Embryonic facial prominence (tissue), 1 donor: ENCODE data around the gene PLIN5.
"Not testable (repeated sequence)": the region's sequence is repeated elsewhere in the genome, so short reads cannot be mapped to it uniquely, and the experiment has no call there.

ENCODE experiments used
- DNase-seq: peaks from one replicate; pipeline ENCODE4 v3.0.0-alpha.2; 2016; ENCODE audit errors: extremely low spot score

PLIN5 gene

DNA sequence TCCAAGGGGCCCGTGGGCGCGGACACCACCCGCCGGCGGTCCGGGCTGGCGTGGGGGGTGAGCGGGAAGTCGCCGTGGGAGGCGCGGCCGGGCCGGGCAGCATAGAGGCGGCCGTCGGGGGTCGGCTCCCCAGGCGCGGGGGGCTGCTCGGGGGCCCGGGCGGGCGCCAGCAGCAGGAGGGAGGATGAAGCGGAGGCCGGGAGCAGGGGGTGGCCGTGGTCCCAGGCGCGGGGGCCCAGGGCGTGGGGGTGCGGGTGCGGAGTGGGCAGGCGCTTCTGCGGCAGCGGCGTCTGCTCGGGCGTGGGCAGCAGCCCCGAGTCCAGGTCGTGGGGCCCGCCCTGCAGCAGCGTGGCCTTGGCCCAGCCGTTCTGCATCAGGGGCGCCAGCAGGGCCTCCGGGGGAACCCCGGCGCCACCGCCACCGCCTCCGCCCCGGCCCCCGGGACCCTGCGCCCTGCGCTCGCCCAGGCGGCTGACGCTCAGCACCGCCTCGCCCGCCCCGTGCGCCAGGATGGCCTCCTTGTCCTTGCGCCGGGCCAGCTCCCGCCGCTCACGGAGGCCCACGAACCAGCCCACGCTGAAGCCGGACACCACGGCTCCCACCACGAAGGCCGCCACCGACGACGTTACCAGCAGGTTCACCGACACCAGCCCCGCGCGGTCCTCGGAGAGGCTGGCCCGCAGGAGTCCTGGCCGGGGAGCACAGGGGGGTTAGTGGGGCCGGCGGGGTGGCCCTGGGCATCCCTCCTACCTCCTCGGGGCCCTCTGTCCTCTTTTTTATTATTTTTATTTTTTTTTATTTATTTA lies 9.0 kb upstream of the PLIN5 start:
- DNase-seq: no peak

DNA sequence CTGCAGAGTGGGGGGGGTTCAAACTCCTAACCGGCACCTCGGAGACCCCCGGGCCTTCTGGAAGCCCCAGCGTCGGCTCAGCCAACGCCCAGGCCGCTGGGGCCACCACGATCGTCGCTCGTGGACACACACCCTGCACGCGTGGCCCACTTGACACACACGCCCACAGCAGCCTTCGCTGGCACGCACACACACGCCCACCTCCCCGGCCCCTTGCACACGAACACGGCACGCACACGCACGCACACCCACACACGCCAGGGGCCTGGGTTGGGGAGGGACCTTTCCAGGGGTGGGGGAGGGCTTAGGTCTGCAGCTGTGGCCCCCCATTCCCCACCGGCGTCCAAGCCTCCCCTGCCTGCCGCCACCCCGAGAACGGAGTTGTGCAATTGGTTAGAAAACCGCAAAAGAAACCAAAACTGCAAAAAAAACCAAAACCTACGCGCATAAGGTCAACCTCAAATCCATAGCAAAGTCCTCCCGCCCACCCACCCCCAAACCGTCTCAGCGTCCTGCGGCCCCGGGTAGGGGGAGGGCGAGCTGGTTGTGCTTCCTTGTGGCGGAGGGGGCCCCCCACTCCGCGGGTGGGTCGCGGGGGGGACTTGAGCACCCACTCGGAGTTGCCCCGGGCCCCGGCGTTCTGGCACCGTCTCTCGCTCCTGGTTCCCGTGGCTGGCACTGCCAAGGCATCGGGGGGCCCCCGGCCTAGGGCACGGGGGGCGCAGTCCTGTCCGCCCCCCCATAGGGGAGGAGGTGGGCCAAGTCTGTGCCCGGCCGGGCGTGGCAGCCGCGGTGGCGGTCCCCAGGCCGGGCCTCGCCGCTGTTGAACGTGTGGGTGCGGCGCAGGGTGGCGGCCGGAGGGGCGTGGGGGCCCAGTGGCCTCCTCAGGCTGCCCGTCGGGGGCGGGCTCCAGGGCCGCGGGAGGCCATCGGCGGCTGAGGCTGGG lies 8.1 kb upstream of the PLIN5 start:
- no peak for DNase-seq

DNA sequence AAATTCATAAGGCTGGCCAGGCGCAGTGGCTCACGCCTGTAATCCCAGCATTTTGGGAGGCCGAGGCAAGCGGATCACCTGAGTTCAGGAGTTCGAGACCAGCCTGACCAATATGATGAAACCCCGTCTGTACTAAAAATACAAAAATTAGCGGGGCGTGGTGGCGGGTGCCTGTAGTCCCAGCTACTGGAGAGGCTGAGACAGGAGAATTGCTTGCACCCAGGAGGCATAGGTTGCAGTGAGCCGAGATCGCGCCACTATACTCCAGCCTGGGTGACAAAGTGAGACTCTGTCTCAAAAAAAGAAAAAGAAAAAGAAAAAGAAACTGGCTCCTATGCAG lies 6.8 kb upstream of the PLIN5 start:
- DNase-seq: not testable (repeated sequence)

DNA sequence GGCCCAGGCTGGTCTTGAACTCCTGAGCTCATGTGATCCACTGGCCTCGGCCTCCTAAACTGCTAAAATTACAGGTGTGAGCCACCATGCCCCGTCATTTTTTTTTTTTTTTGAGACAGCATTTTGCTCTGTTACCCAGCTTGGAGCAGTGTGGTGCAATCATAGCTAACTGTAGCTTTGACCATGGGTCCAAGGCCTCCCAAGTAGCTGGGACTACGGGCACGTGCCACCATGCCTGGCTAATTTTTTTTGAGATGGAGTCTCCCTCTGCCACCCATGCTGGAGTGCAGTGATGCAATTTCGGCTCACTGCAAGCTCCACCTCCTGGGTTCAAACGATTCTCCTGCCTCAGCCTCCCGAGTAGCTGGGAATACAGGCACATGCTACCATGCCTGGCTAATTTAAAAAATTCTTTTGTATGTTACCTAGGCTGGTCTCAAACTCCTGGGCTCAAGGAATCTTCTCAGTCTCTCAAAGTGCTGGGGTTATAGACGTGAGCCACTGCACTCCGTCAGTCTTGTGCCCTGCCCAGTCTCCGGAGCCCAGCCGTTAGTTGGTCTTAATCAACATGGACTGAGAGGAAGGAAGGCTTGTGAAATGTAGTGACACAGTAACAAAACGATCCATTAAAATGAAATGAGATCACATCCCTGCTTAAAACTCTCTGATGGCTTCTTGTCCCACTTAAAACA lies 6.2 kb upstream of the PLIN5 start:
- DNase-seq: no peak

DNA sequence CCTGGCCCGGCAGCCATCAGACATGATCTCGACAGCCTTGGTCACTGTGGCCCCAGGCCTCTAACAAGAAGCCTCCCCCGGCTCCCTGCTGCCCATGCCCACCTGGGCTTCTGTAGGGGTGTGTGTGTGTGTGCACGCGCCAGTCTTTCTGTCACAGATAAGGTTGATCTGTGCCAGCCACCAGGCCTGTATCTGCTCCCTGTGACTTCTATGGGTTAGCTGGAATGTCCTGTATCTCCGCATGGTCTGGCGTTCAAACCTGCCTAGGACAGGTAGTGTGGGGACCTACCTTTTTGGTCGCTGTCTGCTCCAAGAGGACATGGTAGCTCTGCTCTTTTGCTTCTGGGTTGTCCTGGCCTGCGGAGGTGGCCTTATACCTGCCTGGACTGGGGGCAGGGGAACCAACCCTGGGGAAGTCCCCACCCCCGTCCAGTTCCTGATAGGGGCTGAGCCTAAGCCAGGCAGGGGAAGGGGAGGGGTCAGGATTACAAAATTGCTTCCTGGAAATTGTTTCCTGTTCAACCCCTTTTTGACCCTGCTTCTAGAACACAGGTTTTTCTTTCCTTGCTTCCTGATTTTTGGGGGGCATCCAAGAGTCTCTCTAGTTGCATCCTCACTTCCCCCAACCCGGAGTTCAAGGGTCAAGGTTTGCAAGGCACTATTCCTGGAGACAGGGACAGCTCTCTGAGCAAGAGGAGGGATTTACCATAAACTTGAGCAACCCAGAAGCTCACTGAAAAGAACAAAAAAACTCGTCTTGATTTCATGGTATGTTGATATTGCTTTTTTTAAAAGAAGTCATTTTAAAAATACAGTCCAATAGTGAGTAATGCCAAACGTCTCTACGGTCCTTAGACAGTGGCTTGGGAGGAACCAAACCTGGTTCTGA lies 4.9 kb upstream of the PLIN5 start, which contains the start of gene LRG1:
TSS of gene LRG1 (minus strand) at position 344 of the 889 bp plus-strand sequence. CDS start at position 321, 23 bp downstream.
- no peak for DNase-seq

DNA sequence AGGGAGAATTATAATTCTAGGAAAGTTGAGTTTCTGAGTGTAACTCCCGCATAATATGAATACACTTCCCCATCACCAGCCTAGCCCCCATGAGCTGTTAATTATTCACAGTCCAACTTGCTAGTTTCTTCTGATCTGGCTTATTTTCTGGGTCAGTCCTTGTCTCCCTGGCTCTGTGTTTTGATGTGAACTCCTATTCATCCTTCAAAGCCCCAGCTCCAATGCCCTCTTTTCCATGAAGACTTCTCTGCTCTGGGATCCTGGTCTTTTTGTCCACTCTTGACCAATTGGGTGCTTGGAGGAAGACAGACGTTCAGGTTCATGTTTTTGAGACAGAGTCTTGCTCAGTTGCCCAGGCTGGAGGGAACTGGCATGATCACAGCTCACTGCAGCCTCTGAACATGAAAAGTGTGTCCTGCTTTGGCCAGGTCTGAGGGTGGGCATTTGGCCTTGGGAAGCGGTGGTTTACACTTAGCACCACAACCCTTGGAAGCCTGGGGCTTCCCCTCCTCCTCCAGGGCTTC lies 4.2 kb upstream of the PLIN5 start:
- DNase-seq: no peak

DNA sequence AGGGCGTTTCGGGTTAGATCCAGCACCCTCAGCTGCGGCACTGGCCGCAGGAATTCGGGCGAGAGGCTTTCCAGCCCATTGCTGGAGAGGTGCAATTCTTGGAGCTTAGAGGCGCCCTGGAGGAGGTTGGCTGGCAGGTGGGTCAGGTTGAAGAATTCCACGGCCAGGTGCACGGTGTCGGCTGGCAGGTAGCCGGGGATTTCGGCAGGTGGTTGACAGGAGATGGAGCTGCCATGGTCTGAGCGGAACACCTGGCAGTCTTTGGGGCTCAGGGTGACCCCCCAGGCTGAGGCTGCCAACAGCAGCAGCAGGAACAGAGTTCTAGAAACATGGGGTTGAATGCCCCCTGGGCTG lies 3.6 kb upstream of the PLIN5 start:
- no peak for DNase-seq

DNA sequence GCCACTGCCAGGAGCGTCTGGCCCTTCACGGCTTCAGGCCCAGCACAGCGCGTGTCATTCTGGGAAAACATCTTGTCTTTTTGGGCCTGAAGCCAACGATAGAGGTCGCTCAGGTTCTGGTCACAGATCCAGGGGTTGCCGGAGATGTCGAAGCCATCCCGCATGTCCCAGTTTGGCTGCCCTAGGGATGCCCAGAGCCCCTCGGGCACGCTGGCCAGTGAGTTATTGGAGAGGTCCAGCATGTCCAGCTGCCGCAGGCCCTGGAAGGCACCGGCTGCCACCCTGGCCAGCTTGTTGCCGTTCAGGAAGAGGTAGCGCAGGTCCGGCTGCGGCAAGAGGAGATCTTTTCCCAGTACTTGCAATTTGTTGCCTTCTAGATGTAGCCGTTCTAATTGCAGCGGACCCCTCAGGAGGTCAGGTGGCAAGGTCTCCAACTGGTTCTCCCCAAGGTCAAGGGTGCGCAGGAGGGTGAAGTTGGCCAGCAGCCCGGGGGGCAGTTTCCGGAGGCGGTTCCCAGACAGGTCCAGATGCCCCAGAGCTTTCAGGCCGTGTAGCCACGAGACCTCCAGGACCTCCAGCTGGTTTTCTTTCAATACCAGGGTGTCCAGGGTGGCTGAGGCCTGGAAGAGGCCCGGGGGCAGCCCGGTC lies 3.1 kb upstream of the PLIN5 start:
- DNase-seq: no peak

DNA sequence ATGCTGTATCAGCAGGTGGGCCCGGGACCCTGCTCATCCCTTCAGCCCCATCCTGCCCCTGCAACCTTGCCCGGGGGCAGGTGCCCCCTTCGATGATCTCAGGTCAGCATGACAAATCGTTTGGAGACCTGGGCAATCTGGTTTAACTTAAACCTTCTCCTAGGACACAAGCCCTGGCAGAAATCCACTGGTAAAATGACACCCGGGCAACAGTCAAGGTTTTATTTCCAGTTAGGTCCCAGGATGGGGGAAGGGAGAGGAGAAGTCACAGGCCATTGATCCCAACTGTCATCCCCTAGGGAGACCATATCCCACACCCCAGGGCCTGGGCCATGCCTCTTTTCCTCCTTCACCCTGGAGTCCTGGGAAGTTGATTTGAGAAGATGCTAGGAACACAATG lies 1.8 kb upstream of the PLIN5 start:
- DNase-seq: no peak

DNA sequence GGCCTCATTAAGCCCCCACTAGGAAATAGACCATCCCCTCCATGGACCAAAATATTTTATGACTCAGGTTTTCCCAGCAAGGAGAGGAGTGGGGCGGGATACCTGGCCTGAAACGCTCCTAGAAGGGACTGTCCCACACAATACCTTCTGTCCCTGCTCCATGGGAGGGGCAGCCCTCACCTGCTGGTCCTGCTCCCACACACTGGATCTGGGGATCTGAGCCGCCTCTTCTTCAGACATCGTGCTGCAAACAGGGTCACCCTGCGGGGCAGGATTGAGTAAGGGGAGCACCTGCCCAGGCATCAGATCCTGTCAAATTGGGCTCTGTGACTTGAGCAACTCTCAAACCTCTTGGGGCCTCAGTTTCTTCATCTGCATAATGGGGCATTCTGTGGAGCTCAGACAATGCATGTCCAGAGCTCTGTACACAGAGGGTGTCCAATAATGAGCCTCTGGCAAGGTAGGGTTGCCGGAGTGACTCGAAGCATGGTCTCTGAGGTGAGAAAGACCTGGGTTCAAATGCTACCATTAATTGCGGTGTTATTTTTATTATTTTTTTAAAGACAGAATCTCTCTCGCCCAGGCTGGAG lies 1.1 kb downstream of the PLIN5 start:
- no peak for DNase-seq

DNA sequence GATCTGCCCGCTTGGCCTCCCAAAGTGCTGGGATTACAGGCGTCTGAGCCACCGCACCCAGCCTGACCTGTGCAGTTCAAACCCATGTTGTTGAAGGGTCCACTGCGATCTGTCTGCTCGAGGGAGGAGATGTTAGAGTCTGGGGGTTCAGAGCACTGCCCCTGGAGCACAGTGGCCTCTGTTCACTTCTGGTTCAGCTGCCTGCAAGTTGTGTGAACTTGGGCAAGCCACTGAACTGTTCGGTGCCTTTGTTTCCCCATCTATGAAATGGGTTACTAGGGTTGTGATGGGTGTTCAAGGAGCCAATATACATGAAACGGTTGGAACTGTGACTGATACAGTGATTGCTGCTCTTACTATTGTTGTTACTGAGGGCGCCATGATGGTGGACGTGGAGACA lies 1.7 kb downstream of the PLIN5 start:
- DNase-seq: no peak

DNA sequence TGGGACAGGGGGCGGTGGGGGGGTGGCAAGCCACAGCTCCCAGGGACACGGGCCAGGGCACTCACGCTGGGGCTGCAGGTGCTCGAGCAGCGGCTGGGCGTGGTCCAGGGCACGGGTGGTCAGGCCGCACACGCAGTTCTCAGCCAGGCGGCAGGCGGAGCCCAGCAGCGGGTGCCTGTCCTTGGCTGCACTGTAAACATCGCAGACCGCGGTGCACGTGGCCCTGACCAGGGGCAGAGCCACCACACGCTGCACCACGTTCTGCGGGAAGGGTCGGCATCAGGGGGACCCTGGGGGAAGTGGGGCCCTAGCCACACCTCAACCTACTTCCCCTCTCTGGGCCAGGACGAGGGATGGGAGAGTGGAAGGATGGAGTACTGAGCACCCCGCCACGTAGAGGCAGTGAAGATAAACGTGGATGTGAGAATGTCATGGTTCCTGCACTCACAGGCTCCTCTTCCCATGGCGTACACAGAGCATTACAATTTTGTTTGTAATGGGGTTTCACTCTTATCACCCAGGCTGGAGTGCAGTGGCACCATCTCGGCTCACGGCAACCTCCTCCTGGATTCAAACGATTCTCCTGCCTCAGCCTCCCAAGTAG lies 3.4 kb downstream of the PLIN5 start:
- no peak for DNase-seq

DNA sequence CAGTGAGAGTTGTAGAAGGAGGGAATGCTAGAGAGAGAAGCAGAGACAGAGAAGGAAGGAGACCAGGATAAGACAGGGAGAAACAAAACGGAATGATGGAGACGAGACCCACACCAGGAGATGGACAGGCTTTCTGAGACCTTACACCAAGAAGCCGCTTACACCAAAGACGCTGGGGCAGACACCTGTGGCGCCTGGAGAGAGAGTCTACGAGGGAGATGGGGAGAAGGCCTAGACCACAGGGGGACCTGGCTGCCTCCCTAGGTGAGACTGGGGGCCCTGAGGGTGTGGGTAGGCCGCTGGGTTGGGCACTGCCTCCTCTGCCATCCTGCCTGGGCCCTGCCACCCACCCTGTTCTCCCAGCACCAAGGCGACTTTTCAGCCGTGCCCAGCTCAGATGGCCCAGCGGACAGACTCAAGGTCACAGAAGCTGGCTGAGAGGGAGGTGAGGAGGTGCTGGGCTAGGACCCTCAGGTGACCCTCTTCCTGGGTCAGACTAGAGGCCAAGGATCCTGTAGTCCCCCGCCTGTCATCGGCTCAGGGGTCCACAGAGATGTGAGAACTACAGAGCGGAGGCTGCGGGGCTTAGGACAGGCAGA lies 5.0 kb downstream of the PLIN5 start:
- no peak for DNase-seq

DNA sequence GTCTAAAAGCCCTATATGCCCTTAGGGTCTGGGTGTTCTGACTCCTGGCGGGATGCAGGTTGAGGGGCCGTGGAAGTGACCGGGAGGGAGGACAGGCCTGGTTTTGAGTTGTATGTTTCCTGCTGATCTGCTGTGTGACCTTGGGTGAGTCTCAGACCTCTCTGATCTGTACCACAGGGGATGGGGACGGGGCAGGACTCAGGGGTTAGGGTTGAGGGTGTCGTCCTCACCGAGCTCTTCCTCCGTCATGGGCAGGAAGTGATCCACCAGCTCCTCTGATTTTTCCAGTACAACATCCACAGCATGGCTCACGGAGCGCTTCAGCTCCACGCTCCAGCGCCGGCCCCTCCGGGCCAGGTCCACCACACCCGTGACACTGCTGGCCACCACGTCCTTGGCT lies 6.2 kb downstream of the PLIN5 start:
- no peak for DNase-seq

DNA sequence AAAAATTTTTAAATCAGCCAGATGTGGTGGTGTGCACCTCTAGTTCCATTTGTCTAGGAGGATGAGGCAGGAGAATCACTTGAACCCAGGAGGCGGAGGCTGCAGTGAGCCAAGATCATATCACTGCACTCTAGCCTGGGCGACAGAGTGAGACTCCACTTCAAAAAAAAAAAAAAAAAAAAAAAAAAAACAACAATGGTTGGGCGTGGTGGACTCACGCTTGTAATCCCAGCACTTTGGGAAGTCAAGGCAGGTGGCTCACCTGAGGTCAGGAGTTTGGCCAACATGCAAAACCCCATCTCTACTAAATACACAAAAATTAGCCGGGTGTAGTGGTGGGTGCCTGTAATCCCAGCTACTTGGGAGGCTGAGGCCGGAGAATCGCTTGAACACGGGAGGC lies 7.6 kb downstream of the PLIN5 start:
- DNase-seq: not testable (repeated sequence)

DNA sequence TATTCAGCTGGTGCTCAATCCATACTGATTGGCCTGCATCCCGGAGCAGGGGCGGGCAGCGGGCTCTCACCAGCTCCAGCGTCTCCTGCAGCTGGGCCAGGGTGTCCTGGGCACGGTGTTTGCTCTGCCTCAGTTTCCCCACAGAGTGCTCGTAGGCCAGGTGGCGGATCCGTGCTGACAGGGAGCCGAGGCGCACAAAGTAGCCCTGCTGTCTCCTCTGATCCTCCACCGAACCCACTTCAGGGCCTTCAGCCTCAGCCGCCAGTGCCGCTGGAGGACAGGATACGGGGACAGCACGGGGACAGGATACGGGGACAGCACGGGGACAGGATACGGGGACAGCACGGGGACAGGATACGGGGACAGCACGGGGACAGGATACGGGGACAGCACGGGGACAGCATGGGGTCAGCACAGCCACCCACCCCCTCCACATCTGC lies 9.4 kb downstream of the PLIN5 start:
- DNase-seq: no peak

DNA sequence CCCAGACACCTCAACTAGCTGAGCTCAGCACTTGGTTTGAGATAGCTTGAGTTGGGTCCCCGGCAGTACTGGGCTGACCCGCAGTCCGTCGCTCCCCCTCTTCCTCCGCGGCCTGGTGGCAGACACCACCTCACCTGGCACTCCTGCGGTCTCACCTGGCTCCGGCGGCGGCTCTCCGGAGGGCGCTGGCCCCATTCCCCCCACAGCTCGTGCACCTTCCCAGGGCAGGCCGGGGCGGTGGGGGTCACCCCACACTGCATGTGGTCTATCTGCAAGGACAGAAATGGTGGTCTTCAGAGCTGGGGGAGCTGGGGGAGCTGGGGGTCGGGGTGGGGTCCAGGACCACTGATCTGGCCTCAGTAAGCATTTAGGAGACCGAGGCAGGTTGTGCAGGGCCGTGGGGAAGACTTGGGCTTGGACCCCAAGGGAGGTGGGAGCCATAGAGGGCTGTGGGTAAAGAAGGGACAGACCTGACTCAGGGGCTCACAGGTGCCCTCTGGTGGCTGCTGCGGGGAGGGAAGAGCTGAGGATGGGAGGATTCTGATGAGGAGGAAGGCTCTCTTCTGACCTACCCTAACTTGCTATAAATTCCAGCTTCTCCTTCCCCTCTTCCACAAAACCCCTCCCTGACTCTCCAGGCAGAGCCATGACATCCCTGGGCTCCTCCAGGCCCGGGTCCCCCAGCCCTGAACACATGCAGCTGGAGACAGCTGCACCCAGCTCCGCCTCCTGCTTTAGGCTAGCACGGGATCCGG lies 10.0 kb downstream of the PLIN5 start:
- DNase-seq: no peak

DNA sequence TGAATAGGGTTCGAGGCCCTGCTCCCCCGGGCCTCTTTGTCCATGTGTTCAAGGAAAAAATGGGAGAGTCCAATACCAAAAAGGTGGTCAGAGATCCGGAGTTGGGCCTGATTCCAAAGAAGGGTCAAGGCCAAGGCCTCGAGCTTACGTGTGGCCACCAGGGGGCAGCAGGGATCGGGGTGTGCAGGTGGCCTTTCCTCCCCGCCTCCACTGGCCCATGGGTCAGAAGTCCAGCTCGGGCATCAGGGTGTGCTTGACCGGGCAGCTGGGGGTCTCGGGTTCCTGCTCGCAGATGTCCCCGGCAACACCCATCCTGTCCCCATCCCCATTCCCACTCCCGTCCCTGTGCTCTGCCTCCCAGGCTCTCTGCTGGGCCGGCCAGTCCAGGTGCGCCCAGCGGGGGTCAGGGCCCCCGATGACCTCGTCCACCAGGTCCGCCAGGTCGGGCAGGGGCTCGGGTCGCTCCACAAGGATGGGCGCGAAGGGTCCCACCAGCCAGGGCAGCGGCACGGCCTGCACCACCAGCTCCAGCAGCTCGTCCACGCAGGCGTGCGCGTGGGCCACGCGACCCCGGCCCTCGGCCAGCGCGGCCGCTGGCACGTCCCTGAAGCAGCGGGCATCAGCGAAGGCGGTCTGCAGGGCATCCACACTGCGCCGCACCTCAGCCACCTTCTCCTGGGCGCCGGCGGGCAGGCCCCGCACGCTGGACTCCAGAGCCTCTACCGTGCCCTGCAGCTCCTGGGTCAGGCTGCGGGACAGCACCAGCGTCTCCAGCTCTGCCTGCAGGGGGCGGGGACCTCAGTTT lies 11.5 kb downstream of the PLIN5 start:
- no peak for DNase-seq
